Right lobe of liver (tissue), 4 donors: ENCODE measurements around the gene ZNF770.

Experiments
- POLR2A ChIP-seq: fragments of 450-650 bp; IDR thresholded peaks from one replicate; pipeline ENCODE4 v1.6.1; 2017; ENCODE audit warnings: antibody characterized with exemption, mild to moderate bottlenecking
- TF ChIP-seq, protein P1 (sequence below), 4 donors: fragments of 200-600 bp in 3 of 4; fragments of 450-650 bp in 1 of 4; IDR thresholded peaks; one replicate each; pipeline versions ENCODE4 v1.5.1 to v1.8.0; 2016 to 2022; ENCODE audit warnings: antibody characterized with exemption in 4 of 4, mild to moderate bottlenecking in 2 of 4
- donor health status: DM: no; HTN: no; CAD: no.
- donor health status: DM: no; HTN: no; CAD: no.
- donor health status: DM: no; HTN: yes; CAD: no.

DNA sequence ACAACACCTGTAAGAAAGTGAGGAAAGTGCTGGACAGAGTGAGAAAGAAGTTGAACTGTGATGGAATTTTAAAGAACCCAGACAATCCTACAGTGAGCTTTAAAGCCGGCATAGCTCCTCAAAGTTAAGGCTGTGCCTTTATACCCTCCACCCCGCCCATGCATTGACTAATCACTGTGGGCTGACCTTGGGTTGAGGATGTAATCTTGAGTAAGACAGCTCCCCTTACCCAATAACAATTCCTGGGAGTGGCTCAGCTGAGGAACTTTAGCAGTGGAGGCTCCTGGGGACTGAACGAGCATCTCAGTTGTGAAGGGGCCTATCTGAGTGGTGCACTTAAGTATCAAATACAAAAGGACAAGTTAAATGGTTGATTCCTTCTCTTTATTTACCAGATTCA is 35.7 kb upstream of the ZNF770 start:
- TF ChIP-seq, protein P1, sequence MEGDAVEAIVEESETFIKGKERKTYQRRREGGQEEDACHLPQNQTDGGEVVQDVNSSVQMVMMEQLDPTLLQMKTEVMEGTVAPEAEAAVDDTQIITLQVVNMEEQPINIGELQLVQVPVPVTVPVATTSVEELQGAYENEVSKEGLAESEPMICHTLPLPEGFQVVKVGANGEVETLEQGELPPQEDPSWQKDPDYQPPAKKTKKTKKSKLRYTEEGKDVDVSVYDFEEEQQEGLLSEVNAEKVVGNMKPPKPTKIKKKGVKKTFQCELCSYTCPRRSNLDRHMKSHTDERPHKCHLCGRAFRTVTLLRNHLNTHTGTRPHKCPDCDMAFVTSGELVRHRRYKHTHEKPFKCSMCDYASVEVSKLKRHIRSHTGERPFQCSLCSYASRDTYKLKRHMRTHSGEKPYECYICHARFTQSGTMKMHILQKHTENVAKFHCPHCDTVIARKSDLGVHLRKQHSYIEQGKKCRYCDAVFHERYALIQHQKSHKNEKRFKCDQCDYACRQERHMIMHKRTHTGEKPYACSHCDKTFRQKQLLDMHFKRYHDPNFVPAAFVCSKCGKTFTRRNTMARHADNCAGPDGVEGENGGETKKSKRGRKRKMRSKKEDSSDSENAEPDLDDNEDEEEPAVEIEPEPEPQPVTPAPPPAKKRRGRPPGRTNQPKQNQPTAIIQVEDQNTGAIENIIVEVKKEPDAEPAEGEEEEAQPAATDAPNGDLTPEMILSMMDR (IDR thresholded peaks at IDR 0.05), result no peak
- TF ChIP-seq POLR2A, result no peak
